Mucosa of descending colon (tissue), 3 donors: ENCODE data around the gene LCP2. TPM values are rescaled to one million over a fixed set of nuclear protein-coding genes. Genes with fewer than 3 reads are reported as not detected.

ENCODE experiments used
- ATAC-seq: fragments of 200-7000 bp; cut with Tn5 transposase; one replicate; pipeline ENCODE4 v1.9.1; 2020; ENCODE audit warnings: mild to moderate bottlenecking, moderate library complexity
- DNase-seq, 3 donors: peaks; one replicate each; pipeline ENCODE4 v3.0.0-alpha.2; 2020
- H3K36me3 ChIP-seq: fragments of 200-600 bp; one replicate; pipeline ENCODE4 v1.8.0; 2021; ENCODE audit warnings: low read depth, mild to moderate bottlenecking
- H3K4me1 ChIP-seq: fragments of 200-600 bp; one replicate; pipeline ENCODE4 v1.8.0; 2021; ENCODE audit warnings: low read depth, mild to moderate bottlenecking
- H3K4me3 ChIP-seq: fragments of 200-600 bp; one replicate; pipeline ENCODE4 v1.8.0; 2021; ENCODE audit warnings: mild to moderate bottlenecking
- H3K9me3 ChIP-seq: fragments of 200-600 bp; one replicate; pipeline ENCODE4 v1.8.0; 2021; ENCODE audit warnings: mild to moderate bottlenecking
- intact Hi-C, 2 donors: fragments of 100-400 bp; cut with DNase I in 1 of 2; cut with micrococcal nuclease in 1 of 2; formaldehyde crosslinking; loops; one replicate each; pipeline versions ENCODE4 v1.11.0 to v1.11.1; 2022; cut with DNase I, micrococcal nuclease
- total RNA-seq, 3 donors: library from RNA; stranded (reverse); fragmentation: NEBNext Ultra II Directional in 2 of 3; extraction: Animal tissue kit (Norgen Biotek cat#: 25700) in 2 of 3; gene quantifications; one replicate each; pipeline versions ENCODE4 v1.2.1 to v1.2.4, GENCODE V29; 2021 to 2023
- TF ChIP-seq, protein P1 (sequence below): fragments of 200-600 bp; IDR thresholded peaks from one replicate; pipeline ENCODE4 v1.8.0; 2022; ENCODE audit warnings: antibody characterized with exemption, mild to moderate bottlenecking
- donor health status: DM: no; HTN: no; CAD: no; lungs with moderate emphysema.
- donor health status: DM: no; HTN: no; CAD: no.
- donor health status: DM: no; HTN: yes; CAD: no.

The LCP2 gene
- total RNA-seq, 3 donors from 2014 or later = 13.5 to 24.5 (median 22.9) TPM

- TF ChIP-seq, protein P1, sequence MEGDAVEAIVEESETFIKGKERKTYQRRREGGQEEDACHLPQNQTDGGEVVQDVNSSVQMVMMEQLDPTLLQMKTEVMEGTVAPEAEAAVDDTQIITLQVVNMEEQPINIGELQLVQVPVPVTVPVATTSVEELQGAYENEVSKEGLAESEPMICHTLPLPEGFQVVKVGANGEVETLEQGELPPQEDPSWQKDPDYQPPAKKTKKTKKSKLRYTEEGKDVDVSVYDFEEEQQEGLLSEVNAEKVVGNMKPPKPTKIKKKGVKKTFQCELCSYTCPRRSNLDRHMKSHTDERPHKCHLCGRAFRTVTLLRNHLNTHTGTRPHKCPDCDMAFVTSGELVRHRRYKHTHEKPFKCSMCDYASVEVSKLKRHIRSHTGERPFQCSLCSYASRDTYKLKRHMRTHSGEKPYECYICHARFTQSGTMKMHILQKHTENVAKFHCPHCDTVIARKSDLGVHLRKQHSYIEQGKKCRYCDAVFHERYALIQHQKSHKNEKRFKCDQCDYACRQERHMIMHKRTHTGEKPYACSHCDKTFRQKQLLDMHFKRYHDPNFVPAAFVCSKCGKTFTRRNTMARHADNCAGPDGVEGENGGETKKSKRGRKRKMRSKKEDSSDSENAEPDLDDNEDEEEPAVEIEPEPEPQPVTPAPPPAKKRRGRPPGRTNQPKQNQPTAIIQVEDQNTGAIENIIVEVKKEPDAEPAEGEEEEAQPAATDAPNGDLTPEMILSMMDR = no peak
- Histone ChIP-seq H3K9me3 (no peaks in the 10 kb centered on the region), H3K4me1 (no peaks in the 10 kb centered on the region), H3K4me3 (no peak overlapping the region), H3K36me3 (no peaks in the 10 kb centered on the region)
- intact Hi-C loops = no loop called here
- ATAC-seq (no peak), DNase-seq (no peak)
Observed at GRCh38 chr5:170202117-170202516, 95.5 kb downstream of the LCP2 start.

DNA sequence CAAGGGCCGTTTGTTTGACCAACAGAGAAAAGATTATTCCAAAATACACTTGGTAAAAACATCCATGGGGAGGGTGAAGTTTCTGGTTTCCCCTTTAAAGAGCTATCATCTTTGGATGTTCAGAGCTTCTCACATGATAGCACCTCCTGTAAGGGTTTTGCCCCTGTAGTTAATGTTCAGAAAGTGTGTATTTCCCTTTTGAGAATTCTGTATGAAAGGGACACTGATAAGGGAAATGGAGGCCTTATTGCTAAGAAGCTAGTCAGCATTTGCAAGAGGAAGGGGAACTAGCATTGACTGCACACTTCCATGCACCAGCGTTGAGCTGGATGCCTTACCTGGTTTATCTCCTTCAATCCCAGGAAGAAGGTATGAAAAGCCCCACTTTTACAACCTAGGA, 96.3 kb downstream of the LCP2 start:
- no peak for DNase-seq
- Histone ChIP-seq H3K36me3 (no peaks in the 10 kb centered on the region), H3K9me3 (no peaks in the 10 kb centered on the region), H3K4me3 (no peak overlapping the region), H3K4me1 (no peaks in the 10 kb centered on the region)
- intact Hi-C loops = no loop called here
- no peak for ATAC-seq
- TF ChIP-seq, protein P1 = no peak

DNA sequence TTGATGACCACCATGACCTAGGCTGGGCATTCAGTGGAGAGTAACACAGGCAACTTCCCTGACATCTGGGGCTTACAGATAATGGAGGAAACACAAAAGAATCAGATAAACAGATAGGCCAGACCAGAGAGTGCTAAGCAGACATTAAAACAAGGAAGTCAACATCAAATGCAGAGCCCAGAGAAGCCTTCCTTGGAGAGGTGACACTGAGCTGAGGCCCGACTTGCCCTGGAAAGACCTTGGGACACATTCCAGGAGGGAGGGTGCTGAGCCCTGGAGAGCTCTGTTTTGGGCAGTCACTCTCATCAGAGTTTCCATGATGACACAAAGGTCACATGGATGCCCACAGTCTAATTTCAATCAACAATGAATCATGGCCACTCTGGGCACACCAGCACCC, 96.7 kb downstream of the LCP2 start:
- no peaks in the 10 kb centered on the region for H3K4me1 ChIP-seq
- no peak overlapping the region for H3K4me3 ChIP-seq
- ATAC-seq (no peak), DNase-seq (no peak)
- no peaks in the 10 kb centered on the region for H3K36me3 ChIP-seq
- TF ChIP-seq, protein P1 = no peak
- H3K9me3 ChIP-seq = no peaks in the 10 kb centered on the region
- intact Hi-C loops = no loop called here

Other genes with a start within 250 kb of the LCP2 start
- under 1 TPM in 1 of 3 donors, not detected in 2; 0.80 TPM for gene FOXI1, start 191.9 kb downstream of the LCP2 start, total RNA-seq
- gene C5orf58, start 64.8 kb downstream of the LCP2 start, total RNA-seq = not detected
- 10 to 100 TPM in 1 of 3 donors, 1 to 10 TPM in 2; 1.5 to 59.1 (median 5.5) TPM for gene KCNMB1, start 91.6 kb upstream of the LCP2 start, total RNA-seq
- gene KCNIP1, start 206.2 kb upstream of the LCP2 start, total RNA-seq = under 1 TPM in 1 of 3 donors, not detected in 2; 0.79 TPM